ENCODE data around the gene NFIA.

Gene NFIA

GRCh38 chr1:61386770-61387169 is 304.4 kb downstream of the NFIA start:
- TF ChIP-seq TAF1 (IDR thresholded peaks at IDR 0.05; ENCODE audit: low read depth, low read length) (no peak), SPI1 (IDR thresholded peaks at IDR 0.05; ENCODE audit: low read depth, low read length) (no peak), PAX5 (IDR thresholded peaks at IDR 0.05; ENCODE audit: insufficient read depth, low read length, severe bottlenecking) (no peak), POU2F2 (IDR thresholded peaks at IDR 0.05; ENCODE audit: low read depth, low read length) (no peak), POLR2AphosphoS5 (IDR thresholded peaks at IDR 0.05; ENCODE audit: low read depth, low read length) (no peak), POLR2A (IDR thresholded peaks at IDR 0.05; ENCODE audit: low read depth, low read length) (no peak)
- FAIRE-seq (no peak), DNase-seq (ENCODE audit: insufficient read length, low spot score) (no peak)

GRCh38 chr1:61387829-61388228 is 305.5 kb downstream of the NFIA start:
- no peak for TF ChIP-seq TAF1 (IDR thresholded peaks at IDR 0.05; ENCODE audit: low read depth, low read length)
- TF ChIP-seq PAX5 (IDR thresholded peaks at IDR 0.05; ENCODE audit: insufficient read depth, low read length, severe bottlenecking), result no peak
- TF ChIP-seq POLR2AphosphoS5 (IDR thresholded peaks at IDR 0.05; ENCODE audit: low read depth, low read length), result no peak
- TF ChIP-seq POLR2A (IDR thresholded peaks at IDR 0.05; ENCODE audit: low read depth, low read length), result no peak
- TF ChIP-seq SPI1 (IDR thresholded peaks at IDR 0.05; ENCODE audit: low read depth, low read length), result peak; percentile 76
- no peak for TF ChIP-seq POU2F2 (IDR thresholded peaks at IDR 0.05; ENCODE audit: low read depth, low read length)
- DNase-seq (ENCODE audit: insufficient read length, low spot score) (no peak), FAIRE-seq (no peak)

GRCh38 chr1:61388566-61388965 is 306.2 kb downstream of the NFIA start:
- DNase-seq (ENCODE audit: insufficient read length, low spot score) (no peak), FAIRE-seq (no peak)
- TF ChIP-seq POU2F2 (IDR thresholded peaks at IDR 0.05; ENCODE audit: low read depth, low read length), result no peak
- TF ChIP-seq TAF1 (IDR thresholded peaks at IDR 0.05; ENCODE audit: low read depth, low read length), result no peak
- TF ChIP-seq PAX5 (IDR thresholded peaks at IDR 0.05; ENCODE audit: insufficient read depth, low read length, severe bottlenecking), result no peak
- TF ChIP-seq POLR2A (IDR thresholded peaks at IDR 0.05; ENCODE audit: low read depth, low read length), result no peak
- no peak for TF ChIP-seq POLR2AphosphoS5 (IDR thresholded peaks at IDR 0.05; ENCODE audit: low read depth, low read length)
- no peak for TF ChIP-seq SPI1 (IDR thresholded peaks at IDR 0.05; ENCODE audit: low read depth, low read length)

DNA sequence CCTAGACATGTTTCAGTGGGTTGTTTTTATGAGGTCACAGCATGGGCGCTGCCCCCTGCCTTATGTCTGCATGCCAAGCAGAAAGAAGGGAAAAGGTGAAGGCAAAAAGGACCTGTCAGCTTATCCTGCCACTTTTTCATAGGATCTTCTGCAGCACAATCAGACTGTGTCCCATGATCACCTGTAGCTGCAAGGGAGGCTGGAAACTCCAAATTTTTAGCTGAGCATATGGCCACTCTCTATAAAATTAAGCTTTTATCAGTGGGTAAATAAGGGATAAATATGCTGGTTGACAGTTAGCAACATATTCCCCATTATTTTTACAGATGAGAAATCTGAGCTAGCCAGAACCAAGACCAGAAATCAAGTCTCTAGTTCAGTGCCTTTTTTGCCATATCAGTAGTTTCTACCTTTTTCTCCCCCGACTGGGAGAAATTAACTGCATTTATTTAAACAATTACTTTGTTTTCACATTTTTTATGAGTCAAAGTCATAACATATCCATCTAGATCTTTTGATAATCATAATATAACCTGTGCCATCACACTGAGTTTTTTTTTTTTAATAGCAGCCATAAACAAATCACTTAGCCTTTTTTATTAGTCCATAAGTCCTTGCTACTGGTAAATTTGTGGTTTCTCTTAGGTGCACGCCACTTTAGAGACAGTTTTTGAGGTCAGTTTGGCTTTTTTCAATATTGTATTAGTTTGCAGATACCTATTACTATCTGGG is 307.0 kb downstream of the NFIA start:
- no peak for TF ChIP-seq POLR2AphosphoS5 (IDR thresholded peaks at IDR 0.05; ENCODE audit: low read depth, low read length)
- no peak for TF ChIP-seq TAF1 (IDR thresholded peaks at IDR 0.05; ENCODE audit: low read depth, low read length)
- no peak for TF ChIP-seq SPI1 (IDR thresholded peaks at IDR 0.05; ENCODE audit: low read depth, low read length)
- no peak for TF ChIP-seq POU2F2 (IDR thresholded peaks at IDR 0.05; ENCODE audit: low read depth, low read length)
- TF ChIP-seq PAX5 (IDR thresholded peaks at IDR 0.05; ENCODE audit: insufficient read depth, low read length, severe bottlenecking), result no peak
- TF ChIP-seq POLR2A (IDR thresholded peaks at IDR 0.05; ENCODE audit: low read depth, low read length), result no peak
- DNase-seq (ENCODE audit: insufficient read length, low spot score) (no peak), FAIRE-seq (no peak)

GRCh38 chr1:61389926-61390845 is 307.8 kb downstream of the NFIA start:
- DNase-seq (ENCODE audit: insufficient read length, low spot score) (no peak), FAIRE-seq (no peak)
- TF ChIP-seq PAX5 (IDR thresholded peaks at IDR 0.05; ENCODE audit: insufficient read depth, low read length, severe bottlenecking) (no peak), POLR2A (IDR thresholded peaks at IDR 0.05; ENCODE audit: low read depth, low read length) (no peak), POLR2AphosphoS5 (IDR thresholded peaks at IDR 0.05; ENCODE audit: low read depth, low read length) (no peak), POU2F2 (IDR thresholded peaks at IDR 0.05; ENCODE audit: low read depth, low read length) (no peak), SPI1 (IDR thresholded peaks at IDR 0.05; ENCODE audit: low read depth, low read length) (no peak), TAF1 (IDR thresholded peaks at IDR 0.05; ENCODE audit: low read depth, low read length) (no peak)

DNA sequence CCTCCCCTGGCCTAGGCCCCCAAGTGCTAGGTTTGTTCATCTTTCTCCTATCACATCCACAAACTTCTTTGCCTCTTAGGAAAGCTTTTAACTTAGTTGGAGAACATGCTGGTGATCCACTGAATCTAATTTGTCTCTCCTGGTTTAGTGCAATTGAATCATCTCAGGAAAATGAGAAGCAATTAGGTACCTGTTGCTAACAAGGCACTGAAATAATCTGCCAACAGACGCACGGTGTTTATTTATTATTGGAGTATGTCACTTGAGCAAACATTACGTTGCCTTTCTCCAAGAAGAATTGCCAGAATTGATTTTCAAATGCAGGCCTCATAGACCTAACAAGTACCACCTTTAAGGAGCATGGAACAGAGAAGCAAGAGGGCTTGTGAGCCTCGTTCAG is 309.4 kb downstream of the NFIA start:
- DNase-seq (ENCODE audit: insufficient read length, low spot score), result no peak
- no peak for FAIRE-seq
- TF ChIP-seq POLR2AphosphoS5 (IDR thresholded peaks at IDR 0.05; ENCODE audit: low read depth, low read length) (no peak), SPI1 (IDR thresholded peaks at IDR 0.05; ENCODE audit: low read depth, low read length) (no peak), TAF1 (IDR thresholded peaks at IDR 0.05; ENCODE audit: low read depth, low read length) (no peak), POLR2A (IDR thresholded peaks at IDR 0.05; ENCODE audit: low read depth, low read length) (no peak), PAX5 (IDR thresholded peaks at IDR 0.05; ENCODE audit: insufficient read depth, low read length, severe bottlenecking) (no peak), POU2F2 (IDR thresholded peaks at IDR 0.05; ENCODE audit: low read depth, low read length) (no peak)

DNA sequence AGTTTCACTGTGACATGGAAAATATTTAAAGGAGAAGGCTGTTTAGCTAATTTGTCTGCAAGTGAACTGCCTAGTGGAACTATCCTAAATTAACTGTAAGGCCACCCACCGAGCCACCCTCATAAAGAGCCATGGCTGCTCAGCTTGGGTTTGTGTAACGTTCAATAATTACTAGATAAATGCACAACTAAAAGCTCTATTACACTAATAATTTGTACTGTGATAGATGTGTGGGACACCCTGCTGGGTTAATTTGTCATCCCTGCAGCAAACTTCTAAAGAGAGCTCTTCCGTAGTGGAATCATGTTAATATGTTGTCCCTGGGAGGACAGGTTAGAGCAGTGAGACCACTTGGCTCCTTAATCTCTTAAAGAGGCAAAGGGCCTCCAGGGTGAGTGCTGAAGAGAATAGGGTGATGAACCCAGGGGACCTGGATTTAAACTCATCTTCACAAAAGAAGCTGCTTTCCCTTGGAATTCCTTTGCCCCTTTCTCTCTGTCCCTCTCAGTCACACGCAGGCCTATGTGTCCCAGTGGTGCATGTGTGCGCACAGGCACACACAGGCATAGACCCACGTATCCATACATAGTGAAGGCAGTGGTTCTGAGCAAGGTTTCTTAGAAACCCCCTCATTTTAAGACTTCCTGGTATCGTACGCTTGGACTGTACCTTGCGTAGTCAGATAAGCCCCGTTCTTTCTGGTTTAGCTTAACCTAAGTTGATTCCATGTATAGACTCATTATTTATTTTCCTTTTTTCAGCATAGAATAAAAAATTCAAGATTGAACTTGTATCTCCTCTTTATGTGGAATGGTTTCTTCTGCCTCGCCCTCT is 310.3 kb downstream of the NFIA start:
- no peak for TF ChIP-seq POU2F2 (IDR thresholded peaks at IDR 0.05; ENCODE audit: low read depth, low read length)
- no peak for TF ChIP-seq TAF1 (IDR thresholded peaks at IDR 0.05; ENCODE audit: low read depth, low read length)
- TF ChIP-seq POLR2AphosphoS5 (IDR thresholded peaks at IDR 0.05; ENCODE audit: low read depth, low read length), result no peak
- TF ChIP-seq POLR2A (IDR thresholded peaks at IDR 0.05; ENCODE audit: low read depth, low read length), result no peak
- TF ChIP-seq SPI1 (IDR thresholded peaks at IDR 0.05; ENCODE audit: low read depth, low read length), result no peak
- TF ChIP-seq PAX5 (IDR thresholded peaks at IDR 0.05; ENCODE audit: insufficient read depth, low read length, severe bottlenecking), result no peak
- DNase-seq (ENCODE audit: insufficient read length, low spot score), result no peak
- FAIRE-seq, result no peak

DNA sequence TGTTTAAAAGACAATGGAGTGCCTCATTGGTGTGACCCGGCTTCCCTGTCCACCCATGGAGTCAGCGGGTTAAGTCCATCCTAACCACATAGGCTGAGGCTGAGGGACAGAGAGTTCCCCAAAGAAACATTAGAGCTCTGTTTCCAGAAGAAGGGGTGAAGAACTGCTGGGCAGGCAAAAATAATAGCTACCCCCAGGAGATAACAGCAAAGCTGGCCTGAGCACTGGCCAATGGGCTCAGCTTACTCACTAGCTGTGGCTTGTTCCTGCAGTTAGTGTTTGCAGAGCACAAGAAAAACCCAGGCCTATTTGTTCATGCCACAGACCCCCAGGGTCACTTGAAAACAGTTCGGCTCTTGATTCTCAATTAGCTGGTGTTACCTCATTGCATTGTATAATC is 311.2 kb downstream of the NFIA start:
- TF ChIP-seq POLR2AphosphoS5 (IDR thresholded peaks at IDR 0.05; ENCODE audit: low read depth, low read length) (no peak), PAX5 (IDR thresholded peaks at IDR 0.05; ENCODE audit: insufficient read depth, low read length, severe bottlenecking) (no peak), TAF1 (IDR thresholded peaks at IDR 0.05; ENCODE audit: low read depth, low read length) (no peak)
- FAIRE-seq (no peak), DNase-seq (ENCODE audit: insufficient read length, low spot score) (no peak)

Measured in GM12891 (cell line).